GM19023 (cell line): ENCODE data around the gene POM121L12.

Experiments
- ATAC-seq: cut with Tn5 transposase; IDR thresholded peaks from one replicate; pipeline ENCODE4 v1.9.1; 2021; ENCODE audit warnings: mild to moderate bottlenecking, moderate library complexity; ENCODE audit not compliant: unreplicated experiment

Gene POM121L12

DNA sequence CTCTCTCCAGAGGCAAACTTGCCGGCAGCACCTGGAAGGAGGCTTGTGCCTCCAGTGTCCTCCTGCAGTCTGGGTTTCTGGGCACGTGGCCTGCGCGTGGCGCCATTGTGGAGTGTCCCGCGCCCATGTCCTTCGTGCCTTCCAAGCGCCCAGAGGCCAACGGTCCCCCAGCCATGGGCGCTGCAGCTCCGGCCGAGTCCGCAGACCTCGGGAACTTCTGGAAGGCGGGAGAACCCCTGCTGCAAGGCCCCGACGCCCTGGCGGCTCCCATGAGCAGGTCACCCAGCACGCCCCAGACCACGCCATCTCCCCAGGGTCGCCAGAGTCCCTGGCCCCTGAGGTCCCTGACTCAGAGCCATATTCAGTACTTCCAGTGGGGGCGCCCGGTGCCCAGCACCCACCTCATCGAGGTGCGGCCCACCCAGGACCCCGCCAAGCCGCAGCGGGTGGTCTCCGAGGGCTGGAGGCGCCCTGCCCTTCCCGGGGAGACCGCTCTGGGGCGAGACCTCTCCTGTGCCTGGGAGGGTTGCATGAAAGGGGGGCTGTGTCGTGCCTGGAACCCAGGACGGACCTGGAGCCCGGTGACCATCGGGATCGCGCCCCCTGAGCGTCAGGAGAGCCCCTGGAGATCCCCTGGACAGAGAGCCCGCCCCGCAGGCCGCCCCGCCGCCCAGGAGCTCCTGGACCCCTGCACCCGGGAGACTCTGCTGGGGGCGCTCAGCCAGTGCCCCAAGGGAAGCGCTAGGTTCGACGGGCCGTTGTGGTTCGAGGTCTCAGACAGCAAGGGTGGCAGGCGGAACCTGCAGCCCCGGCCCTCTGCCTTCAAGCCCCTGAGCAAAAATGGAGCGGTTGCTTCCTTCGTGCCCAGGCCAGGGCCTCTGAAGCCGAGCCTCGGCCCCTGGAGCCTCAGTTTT is at the start of gene POM121L12:
Gene POM121L12, plus strand, starts transcription at position 135 of the 914 bp plus-strand sequence. Its CDS starts 39 bp downstream, at position 174.
- ATAC-seq, result no peak

DNA sequence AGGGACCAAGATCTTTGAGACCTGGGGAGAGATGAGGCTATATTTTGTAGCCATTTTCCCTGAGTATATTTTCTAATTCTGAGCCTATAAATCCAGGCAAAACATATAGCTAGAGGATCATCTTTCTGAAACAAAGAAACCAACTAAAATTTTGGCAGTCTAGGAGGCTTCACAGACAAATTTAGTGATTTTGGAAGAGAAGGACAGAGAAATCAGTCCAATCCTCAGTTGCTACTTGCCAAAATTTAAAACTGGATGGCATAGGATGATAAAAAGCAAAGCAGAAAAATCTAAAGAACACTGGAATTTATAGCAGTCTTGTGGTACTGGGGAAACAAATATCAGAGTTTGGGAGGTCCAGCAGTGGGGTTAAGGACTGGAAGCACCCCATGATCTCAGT is 43.4 kb upstream of the POM121L12 start:
- ATAC-seq, result no peak

DNA sequence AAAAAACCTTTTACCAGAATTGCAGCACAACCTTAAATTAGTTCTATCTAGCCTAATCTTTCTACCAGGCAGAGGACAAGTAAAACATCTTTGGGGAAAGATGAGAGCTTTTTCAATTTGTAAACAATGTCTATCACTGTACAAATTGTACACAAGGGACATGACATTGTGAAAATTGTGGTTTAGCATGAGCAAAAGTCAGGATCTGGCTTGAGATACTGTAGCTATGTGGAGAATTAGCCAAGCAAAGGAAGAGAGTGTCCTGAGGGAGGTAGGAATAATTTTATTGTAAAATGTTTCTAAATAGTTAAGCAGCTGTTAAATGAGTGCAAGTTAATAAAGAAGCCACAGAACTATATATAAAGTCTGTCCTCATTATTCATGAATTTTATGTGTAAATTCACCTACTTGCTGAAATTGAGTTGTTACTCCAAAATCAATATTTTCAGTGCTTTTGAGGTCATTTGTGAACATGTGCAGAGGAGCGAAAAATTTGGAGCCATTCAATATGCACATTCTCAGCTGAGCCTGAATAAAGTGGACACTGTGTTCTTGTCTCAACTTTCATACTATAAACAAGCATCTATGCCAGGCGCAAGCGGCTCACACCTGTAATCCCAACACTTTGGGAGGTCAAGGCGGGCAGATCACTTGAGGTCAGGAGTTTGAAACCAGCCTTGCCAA is 42.8 kb upstream of the POM121L12 start:
- ATAC-seq, result no peak

DNA sequence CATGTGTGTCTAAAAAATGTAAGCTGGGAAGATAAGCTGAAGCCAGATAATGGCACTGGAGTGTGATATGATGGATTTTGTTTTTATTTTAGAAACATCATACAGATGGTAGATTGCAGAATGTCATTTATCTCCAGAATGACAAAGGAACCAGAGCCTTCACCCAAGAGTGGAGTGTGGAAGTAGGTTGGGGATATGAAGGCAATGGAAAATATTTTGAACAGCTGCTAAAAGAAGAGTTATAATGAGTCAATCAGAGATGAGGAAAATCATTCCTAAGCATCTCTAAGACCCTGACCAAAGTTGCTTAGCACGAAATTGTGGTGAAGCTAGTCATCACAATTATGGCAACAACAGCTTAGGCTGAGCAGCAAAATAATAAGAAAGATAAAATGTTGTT is 39.8 kb upstream of the POM121L12 start:
- no peak for ATAC-seq

DNA sequence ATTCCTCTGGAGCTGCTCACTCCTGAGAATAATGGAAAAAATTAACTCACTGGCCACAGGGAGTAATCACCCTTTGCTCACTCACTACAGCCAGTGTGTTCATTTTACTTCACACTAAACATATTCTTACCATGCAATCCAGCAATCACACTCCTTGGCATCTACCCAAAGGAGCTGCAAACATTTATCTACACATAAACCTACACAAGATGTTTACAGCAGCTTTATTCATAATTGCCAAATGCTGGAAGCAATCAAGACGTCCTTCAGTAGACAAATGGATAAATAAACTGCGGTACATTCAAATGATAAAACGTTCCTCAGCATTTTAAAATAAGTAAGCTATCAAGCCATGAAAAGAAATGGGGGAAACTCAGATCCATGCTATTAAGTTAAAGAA is 34.2 kb upstream of the POM121L12 start:
- no peak for ATAC-seq

DNA sequence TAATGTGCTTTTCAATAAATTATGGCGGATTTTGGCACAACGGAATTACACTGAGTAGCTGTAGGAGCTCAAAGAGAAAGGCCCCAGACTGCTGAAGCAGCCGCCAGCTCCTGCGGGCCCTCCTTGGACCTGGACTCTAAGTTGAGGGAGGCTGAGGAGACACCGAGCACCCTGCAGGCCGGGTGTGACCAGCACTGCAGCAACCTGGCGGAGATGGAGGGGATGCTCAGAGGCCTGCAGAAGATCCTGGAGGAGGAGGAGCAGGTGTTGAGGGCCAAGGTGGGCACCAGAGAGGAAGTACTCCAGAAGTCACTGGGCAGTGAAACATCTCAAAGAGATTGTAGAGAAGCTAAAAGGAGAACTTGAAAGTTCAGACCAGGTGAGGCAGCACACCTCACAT is 33.0 kb upstream of the POM121L12 start:
- no peak for ATAC-seq

DNA sequence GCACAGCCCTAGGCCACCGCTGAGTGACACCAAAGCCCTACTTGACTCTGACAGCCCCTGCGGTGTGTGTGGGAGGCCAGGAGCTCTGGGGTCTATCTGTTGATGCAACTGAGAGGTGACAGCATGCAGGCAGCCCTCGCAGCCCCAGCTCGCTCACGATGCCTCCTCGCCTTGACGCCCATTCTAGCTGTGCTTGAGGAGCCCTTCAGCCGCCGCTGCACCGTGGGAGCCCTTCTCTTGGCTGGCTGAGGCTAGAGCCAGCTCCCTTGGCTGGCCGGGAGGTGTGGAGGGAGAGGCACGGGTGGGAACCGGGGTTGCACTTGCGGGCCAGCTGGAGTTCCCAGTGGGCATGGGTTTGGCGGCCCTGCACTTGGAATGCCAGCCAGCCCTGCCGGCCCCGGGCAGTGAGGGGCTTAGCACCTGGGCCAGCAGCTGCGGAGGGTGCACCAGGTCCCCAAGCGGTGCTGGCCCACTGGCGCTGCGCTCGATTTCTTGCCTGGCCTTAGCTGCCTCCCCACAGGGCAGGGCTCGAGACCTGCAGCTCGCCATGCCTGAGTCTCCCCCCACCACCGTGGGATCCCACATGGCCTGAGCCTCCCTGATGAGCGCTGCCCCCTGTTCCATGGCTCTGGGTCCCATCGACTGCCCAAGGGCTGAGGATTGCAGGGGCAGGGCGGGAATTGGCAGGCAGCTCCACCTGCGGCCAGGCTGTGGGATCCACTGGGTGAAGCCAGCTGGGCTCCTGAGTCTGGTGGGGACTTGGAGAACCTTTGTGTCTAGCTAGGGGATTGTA is 31.6 kb upstream of the POM121L12 start:
- no peak for ATAC-seq

DNA sequence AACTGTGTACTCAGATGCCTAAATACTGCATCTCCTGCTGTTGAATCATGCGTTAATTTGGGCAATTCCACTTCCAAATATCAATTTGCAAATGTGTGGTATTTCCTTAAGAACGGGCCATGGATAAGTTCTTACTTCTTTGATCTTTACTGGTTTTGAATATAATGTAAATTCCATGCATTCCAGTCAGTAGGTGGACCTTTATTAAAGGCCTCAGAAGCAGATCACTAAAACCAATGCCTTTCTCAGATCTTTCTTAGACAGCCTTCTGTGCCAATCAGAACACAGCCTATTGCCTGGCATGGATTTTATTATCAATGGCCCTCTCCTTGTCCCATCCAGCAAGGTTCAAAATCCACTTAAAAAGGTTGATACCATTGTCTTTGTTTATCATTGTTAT is 21.5 kb upstream of the POM121L12 start:
- no peak for ATAC-seq

DNA sequence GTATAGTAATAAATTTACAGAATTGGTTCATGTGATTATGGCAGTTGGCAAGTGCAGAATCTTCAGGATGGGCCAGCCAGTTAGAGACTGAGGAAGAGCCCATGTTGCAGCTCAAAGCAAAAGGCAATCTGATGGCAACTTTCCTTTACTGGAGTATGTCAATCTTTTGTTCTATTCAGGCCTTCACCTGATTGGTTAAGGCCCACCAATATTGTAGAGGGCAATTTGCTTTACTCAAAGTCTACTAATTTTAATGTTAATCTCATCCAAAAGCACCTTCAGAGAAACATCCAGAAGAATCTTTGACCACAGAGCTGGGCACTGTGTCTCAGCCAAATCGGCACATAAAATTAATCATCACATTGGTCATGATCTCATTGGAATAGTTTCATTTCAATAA is 20.0 kb upstream of the POM121L12 start:
- no peak for ATAC-seq

DNA sequence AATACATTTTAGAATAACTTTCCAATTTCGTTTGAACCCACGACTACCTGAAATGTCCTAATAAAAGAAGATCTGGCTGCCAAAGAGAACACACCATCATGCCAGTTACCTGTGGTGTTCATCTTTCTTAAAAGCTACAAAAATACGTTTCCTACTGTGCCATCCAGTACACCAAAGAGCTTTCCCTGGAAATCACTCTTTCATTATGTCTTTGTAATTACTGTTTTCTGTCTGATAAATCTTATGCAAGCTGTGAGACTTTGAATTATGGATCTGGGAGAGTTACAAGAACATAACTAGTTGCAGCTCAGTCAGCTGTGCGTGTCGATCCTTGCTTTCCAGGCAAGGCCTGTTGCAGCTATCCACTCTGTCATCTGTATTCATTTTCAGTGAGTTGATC is 12.5 kb upstream of the POM121L12 start:
- ATAC-seq, result no peak

DNA sequence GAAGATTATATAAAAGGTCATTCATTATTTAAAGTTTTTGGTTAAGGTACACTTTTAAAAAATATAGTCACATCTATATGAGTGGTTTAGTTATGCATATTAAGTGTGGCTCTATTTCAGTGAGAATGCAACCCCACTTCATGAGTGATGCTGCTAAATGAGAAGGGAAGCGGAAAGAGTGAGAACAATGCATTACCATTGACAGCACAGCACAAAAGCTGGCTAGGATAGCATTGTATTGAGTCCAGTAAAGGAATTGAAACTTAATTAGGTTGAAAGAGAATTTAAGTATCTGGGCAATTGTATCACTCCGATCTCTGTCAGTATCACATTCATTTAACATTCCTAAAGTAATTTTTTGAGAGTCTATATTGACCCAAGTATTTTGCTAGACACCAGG is 13.2 kb downstream of the POM121L12 start:
- no peak for ATAC-seq

DNA sequence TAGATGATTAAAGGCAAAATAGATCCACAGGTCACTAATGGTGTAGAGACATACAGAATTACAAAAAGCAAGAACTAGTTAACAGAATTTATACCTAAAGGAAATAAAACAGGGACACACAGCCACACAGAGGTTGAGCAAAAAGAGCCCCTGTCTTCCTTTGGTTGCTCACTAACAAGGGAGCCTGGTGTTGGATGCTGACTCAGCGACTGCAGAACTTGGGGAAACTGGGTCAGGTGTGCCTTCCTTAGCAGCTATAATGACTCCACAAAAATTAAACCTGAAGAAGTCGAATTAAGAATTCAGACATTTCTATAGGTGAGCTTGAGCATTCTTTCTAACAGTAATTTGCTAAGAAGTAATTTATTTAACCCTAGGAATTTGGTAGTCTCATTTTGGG is 15.0 kb downstream of the POM121L12 start:
- no peak for ATAC-seq

DNA sequence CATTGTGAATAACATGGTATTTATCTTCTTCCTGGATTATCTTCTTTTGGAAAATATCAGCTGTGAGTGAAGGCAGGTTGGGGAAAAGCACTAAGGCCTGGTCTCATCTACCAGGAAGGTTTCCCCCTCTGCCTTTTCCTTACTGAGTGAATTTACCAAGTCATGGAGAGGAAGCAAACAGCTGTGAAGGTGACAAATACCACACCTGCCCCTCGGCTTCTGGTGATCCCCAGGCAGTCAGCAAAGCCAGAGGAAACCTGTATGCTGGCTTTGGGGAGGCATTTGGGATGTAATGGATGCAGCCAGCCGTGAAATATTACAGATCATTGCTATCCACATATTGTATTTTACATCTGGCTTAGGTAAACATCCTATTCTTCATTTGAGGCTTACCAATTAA is 24.2 kb downstream of the POM121L12 start:
- ATAC-seq, result no peak

DNA sequence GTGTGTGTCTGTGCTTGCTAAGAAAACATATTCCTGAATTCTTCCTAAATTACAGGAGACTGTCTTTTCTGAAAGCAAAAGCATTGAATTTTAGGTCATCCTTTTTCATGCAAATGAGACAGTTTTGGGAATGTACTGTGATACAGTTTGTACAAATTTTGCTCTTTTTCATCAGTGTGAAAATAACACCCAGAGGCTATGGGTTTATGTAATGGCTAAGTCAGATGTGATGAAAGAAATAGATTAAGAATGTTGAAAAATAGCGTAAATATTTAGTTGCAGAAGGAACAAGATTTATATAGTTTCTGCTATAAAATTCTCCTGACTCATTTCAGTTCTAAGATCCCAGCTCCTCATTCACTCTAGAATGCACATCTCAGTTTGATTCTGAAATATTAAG is 24.6 kb downstream of the POM121L12 start:
- no peak for ATAC-seq

DNA sequence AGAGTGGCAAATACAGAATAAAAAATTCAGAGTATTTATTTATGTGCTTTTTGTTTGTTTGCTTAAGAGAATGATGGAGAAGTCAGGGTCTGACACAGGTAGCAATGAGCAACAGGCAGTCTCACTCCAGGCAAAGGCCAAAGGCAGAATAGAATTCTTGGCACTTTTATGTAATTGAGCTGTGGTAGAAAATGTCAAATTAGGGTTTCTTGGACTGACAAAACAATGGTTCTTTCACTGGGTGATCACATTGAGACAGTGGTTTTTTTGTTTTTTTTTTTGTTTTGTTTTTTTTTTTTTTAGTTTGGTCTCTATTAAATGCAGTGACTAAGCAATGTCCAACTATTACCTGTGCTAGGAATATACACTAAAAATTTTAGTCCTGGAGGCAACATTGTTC is 27.4 kb downstream of the POM121L12 start:
- ATAC-seq, result no peak

DNA sequence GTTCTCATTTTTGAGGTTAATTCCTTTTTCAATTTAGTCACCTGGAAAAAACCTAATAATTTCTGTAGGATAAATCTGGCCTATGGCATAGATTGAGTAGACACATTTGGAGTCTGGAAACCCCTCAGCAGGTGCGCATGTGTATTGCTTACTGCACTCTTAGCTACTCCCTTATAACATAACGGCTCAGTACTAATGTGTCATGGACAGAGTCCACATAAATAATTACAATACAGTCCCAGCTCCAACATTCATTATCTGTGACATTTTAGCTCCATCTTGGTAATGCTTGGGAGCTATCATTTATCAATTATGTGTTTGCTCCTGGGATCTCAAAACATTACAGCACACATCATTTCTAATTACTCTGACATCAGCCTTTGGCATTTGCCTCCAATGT is 33.2 kb downstream of the POM121L12 start:
- ATAC-seq, result no peak

DNA sequence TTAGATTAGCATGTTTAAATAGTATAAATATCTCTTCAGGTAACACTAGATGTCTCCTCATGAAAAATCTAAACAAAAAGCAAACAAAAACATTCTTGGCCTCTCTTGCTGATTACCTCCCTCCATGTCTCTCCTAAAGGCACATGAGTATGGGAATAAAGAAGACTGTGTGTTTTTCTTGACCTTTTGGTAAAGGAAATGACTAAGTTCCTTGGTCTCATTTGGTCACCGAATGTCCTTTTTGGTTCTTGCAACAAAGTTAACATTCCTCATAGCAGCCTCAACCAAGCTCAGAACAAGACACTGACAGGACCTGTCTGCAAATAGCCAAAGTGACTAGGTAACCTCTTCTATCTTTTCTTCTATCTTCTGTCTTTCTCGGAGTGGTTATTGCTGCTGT is 35.5 kb downstream of the POM121L12 start:
- ATAC-seq, result no peak
